Ovary (tissue), 9 donors: ENCODE measurements around the gene KLHL22. TPM values are rescaled to one million over a fixed set of nuclear protein-coding genes. Genes with fewer than 3 reads are reported as not detected.

Experiments used
- DNase-seq, 5 donors: peaks; one replicate each; pipeline ENCODE4 v3.0.0-alpha.2; 2019 to 2020
- H3K27ac ChIP-seq, 2 donors: fragments of 200-600 bp; one replicate each; pipeline versions ENCODE4 v1.5.1 to v1.8.0; 2019 to 2022
- H3K27me3 ChIP-seq: fragments of 200-600 bp; one replicate; pipeline ENCODE4 v1.8.0; 2022
- H3K36me3 ChIP-seq: fragments of 200-600 bp; sonication (generic); one replicate; pipeline ENCODE4 v1.5.1; 2019
- H3K4me1 ChIP-seq: one replicate; pipeline ENCODE4 v1.8.1; 2013; ENCODE audit warnings: mild to moderate bottlenecking, moderate library complexity; ENCODE audit not compliant: insufficient read depth
- H3K4me3 ChIP-seq: fragments of 200-600 bp; sonication (generic); one replicate; pipeline ENCODE4 v1.5.1; 2017
- H3K9me3 ChIP-seq, 2 donors: fragments of 200-600 bp in 1 of 2; sonication (generic) in 1 of 2; one replicate each; pipeline versions ENCODE4 v1.5.1 to v1.8.1; 2013 to 2019; ENCODE audit warnings: mild to moderate bottlenecking in 1 of 2, moderate library complexity in 1 of 2
- CTCF ChIP-seq, 3 donors: fragments of 450-650 bp in 2 of 3; fragments of 200-600 bp in 1 of 3; IDR thresholded peaks; one replicate each; pipeline versions ENCODE4 v1.5.1 to v1.8.0; 2016 to 2022; ENCODE audit warnings: antibody characterized with exemption in 3 of 3, mild to moderate bottlenecking in 1 of 3
- EP300 ChIP-seq: sonication (generic); formaldehyde crosslinking; IDR thresholded peaks from one replicate; pipeline ENCODE4 v1.6.1; 2017; ENCODE audit warnings: antibody characterized with exemption
- POLR2A ChIP-seq: fragments of 450-650 bp; IDR thresholded peaks from one replicate; pipeline ENCODE4 v1.6.1; 2017; ENCODE audit warnings: antibody characterized with exemption, mild to moderate bottlenecking, moderate library complexity
- WGBS, 3 donors: extraction: QIAGEN DNeasy Blood & Tissue Kit in 1 of 3; methylation state at CpG; one replicate each; pipeline versions ENCODE4 v1.1.5 to v1.1.7; 2013 to 2017; 5-methylcytosine and 5-hydroxymethylcytosine counted together
- intact Hi-C, 4 donors: fragments of 100-400 bp; cut with DNase I; formaldehyde crosslinking; loops; one replicate each; pipeline versions ENCODE4 v1.11.0 to v1.15.1; 2022 to 2023
- polyA plus RNA-seq, 2 donors: library from polyadenylated mRNA; stranded (reverse); fragments of 200-250 nt in 1 of 2; fragments of 350-450 nt in 1 of 2; fragmentation: Illumina TruSeq in 1 of 2; extraction: RNeasy Lipid Tissue Mini Kit (QIAGEN cat#74804) in 1 of 2; gene quantifications; one replicate each; pipeline ENCODE4 v1.2.3, GENCODE V29; 2013 to 2014
- total RNA-seq, 7 donors: library from RNA; depleted of rRNA in 2 of 7; stranded (reverse); fragments of >200 nt in 2 of 7; fragmentation: NEBNext Ultra II Directional in 3 of 7; extraction: Animal tissue kit (Norgen Biotek cat#: 25700) in 3 of 7; gene quantifications; one replicate each; pipeline versions ENCODE4 v1.1.0 to v1.2.4, GENCODE V29; 2016 to 2023
- donor health status: DM: no; HTN: no; CAD: no; lungs with moderate emphysema.
- donor health status: DM: no; HTN: no; CAD: no.
- donor health status: Bipolar disorder and iron deficiency.
- donor health status: DM: yes; HTN: yes; CAD: no.
- donor health status: DM: no; HTN: no; CAD: no.
- donor health status: DM: yes; HTN: yes; CAD: no.

KLHL22 gene
- total and polyA plus RNA-seq, 9 donors: 24.6 to 42.9 (median 28.7) TPM

GRCh38 chr22:20444325-20444724 lies 51.3 kb downstream of the KLHL22 start:
- no peak overlapping the region for H3K27ac ChIP-seq
- no peaks in the 10 kb centered on the region for H3K36me3 ChIP-seq
- WGBS, 3 donors: 95 to 98% (median 96%) methylated on average over 4 of the region's 4 CpGs
- no peaks in the 10 kb centered on the region for H3K27me3 ChIP-seq
- H3K4me1 ChIP-seq: no peaks in the 10 kb centered on the region
- H3K9me3 ChIP-seq: no peaks in the 10 kb centered on the region
- TF ChIP-seq EP300 (no peak), POLR2A (no peak), CTCF (IDR thresholded peaks at IDR 0.05) (no peak)
- intact Hi-C loops: no loop called here
- no peak overlapping the region for H3K4me3 ChIP-seq
- DNase-seq: peak in 1 of 5 donors; percentile 11

- TF ChIP-seq EP300 (no peak), POLR2A (no peak), CTCF (IDR thresholded peaks at IDR 0.05) (no peak)
- Histone ChIP-seq H3K27ac (no peak overlapping the region), H3K9me3 (no peaks in the 10 kb centered on the region), H3K4me3 (no peak overlapping the region), H3K4me1 (peaks cover 7% of the 10 kb centered on the region), H3K36me3 (no peaks in the 10 kb centered on the region), H3K27me3 (no peaks in the 10 kb centered on the region)
- intact Hi-C loops: no loop called here
- no peak for DNase-seq
- WGBS, 3 donors: 45 to 57% (median 54%) methylated on average over 7 of the region's 7 CpGs
Observed at GRCh38 chr22:20442485-20443284, 52.9 kb downstream of the KLHL22 start.

GRCh38 chr22:20441631-20442484 lies 53.7 kb downstream of the KLHL22 start:
- 71 to 77% (median 75%) methylated on average over 20 to 21 of the region's 21 CpGs for WGBS, 3 donors
- Histone ChIP-seq H3K4me1 (peaks cover 7% of the 10 kb centered on the region), H3K36me3 (no peaks in the 10 kb centered on the region), H3K27ac (no peak overlapping the region), H3K4me3 (no peak overlapping the region), H3K9me3 (no peaks in the 10 kb centered on the region), H3K27me3 (no peaks in the 10 kb centered on the region)
- peak in 1 of 5 donors; percentile 30 for DNase-seq
- intact Hi-C loops: no loop called here
- no peak for TF ChIP-seq POLR2A
- TF ChIP-seq EP300: no peak
- no peak for TF ChIP-seq CTCF (IDR thresholded peaks at IDR 0.05)

GRCh38 chr22:20440637-20441591 lies 54.7 kb downstream of the KLHL22 start:
- Histone ChIP-seq H3K36me3 (no peaks in the 10 kb centered on the region), H3K9me3 (no peaks in the 10 kb centered on the region), H3K27me3 (no peaks in the 10 kb centered on the region), H3K27ac (no peak overlapping the region), H3K4me3 (no peak overlapping the region), H3K4me1 (peaks cover 8% of the 10 kb centered on the region)
- no peak for TF ChIP-seq CTCF (IDR thresholded peaks at IDR 0.05)
- TF ChIP-seq EP300: no peak
- TF ChIP-seq POLR2A: no peak
- intact Hi-C loops: no loop called here
- DNase-seq: peak in 2 of 5 donors; percentile 19 to 34
- 68 to 70% (median 69%) methylated on average over 12 to 13 of the region's 13 CpGs for WGBS, 3 donors
